Loucy (cell line): ENCODE data around the gene MXD4.

Experiments
- CTCF ChIP-seq: fragments of 200-600 bp; sonication (generic); conservative IDR thresholded peaks from 2 replicates; pipeline ENCODE4 v1.5.1; 2014; ENCODE audit warnings: mild to moderate bottlenecking, antibody characterized with exemption, low read length
- EZH2phosphoT487 ChIP-seq: fragments of 200-600 bp; IDR thresholded peaks from 2 replicates; pipeline ENCODE4 v1.6.1; 2018; ENCODE audit warnings: antibody characterized with exemption, mild to moderate bottlenecking, moderate library complexity, borderline replicate concordance

- TF ChIP-seq CTCF: no peak
- no peak for TF ChIP-seq EZH2phosphoT487
Observed at GRCh38 chr4:2259541-2260343, 2.2 kb downstream of the MXD4 start.
